ENCODE results near the gene SEL1L2.
A peak's percentile ranks its signal among the peaks of the same experiment; 100 is the strongest.

SEL1L2 gene

GRCh38 chr20:13844296-13844695, 146.1 kb downstream of the SEL1L2 start:
- no peak for TF ChIP-seq CTCF (IDR thresholded peaks at IDR 0.05; ENCODE audit: low read depth, low read length)
- DNase-seq (ENCODE audit: extremely low read depth, low read depth) = no peak

GRCh38 chr20:13841206-13841605, 149.2 kb downstream of the SEL1L2 start:
- DNase-seq (ENCODE audit: extremely low read depth, low read depth) = no peak
- TF ChIP-seq CTCF (IDR thresholded peaks at IDR 0.05; ENCODE audit: low read depth, low read length) = no peak

- DNase-seq (ENCODE audit: extremely low read depth, low read depth) = no peak
- no peak for TF ChIP-seq CTCF (IDR thresholded peaks at IDR 0.05; ENCODE audit: low read depth, low read length)
Measured at GRCh38 chr20:13840093-13840465, 150.3 kb downstream of the SEL1L2 start.

GRCh38 chr20:13839421-13840092, 150.9 kb downstream of the SEL1L2 start:
- TF ChIP-seq CTCF (IDR thresholded peaks at IDR 0.05; ENCODE audit: low read depth, low read length) = no peak
- peak; percentile 28 for DNase-seq (ENCODE audit: extremely low read depth, low read depth)

- no peak for DNase-seq (ENCODE audit: extremely low read depth, low read depth)
- TF ChIP-seq CTCF (IDR thresholded peaks at IDR 0.05; ENCODE audit: low read depth, low read length) = no peak
Measured at GRCh38 chr20:13838664-13839063, 151.8 kb downstream of the SEL1L2 start.

- no peak for DNase-seq (ENCODE audit: extremely low read depth, low read depth)
- no peak for TF ChIP-seq CTCF (IDR thresholded peaks at IDR 0.05; ENCODE audit: low read depth, low read length)
Measured at GRCh38 chr20:13831476-13831875, 158.9 kb downstream of the SEL1L2 start.

GRCh38 chr20:13825465-13825864, 164.9 kb downstream of the SEL1L2 start:
- DNase-seq (ENCODE audit: extremely low read depth, low read depth) = no peak
- TF ChIP-seq CTCF (IDR thresholded peaks at IDR 0.05; ENCODE audit: low read depth, low read length) = no peak

All from AG09319 (cell line).